Panc1 (cell line): Measurements from ENCODE around the gene CTRB1. TPM values are rescaled to one million over a fixed set of nuclear protein-coding genes. Genes with fewer than 3 reads are reported as not detected.

Experiments used
- ATAC-seq: fragments of 200-7000 bp; cut with Tn5 transposase; 2 replicates; pipeline ENCODE4 v1.9.1; 2020; ENCODE audit warnings: mild to moderate bottlenecking, moderate library complexity
- BruUV-seq: library from RNA; stranded (reverse); fragments of 400-500 nt; replicated peaks from 2 replicates; lab custom pipeline; 2021; lab: Mats Ljungman, UMichigan
- CTCF ChIA-PET: fragments of 300-600 bp; sonication (Branson Sonifier 250); formaldehyde crosslinking; loops from one replicate; lab custom pipeline; 2022; ENCODE audit warnings: antibody characterized with exemption; lab: Charles Lee
- POLR2A ChIA-PET: fragments of 300-600 bp; sonication (Branson Sonifier 250); formaldehyde crosslinking; loops from one replicate; lab custom pipeline; 2022; ENCODE audit warnings: antibody characterized with exemption; lab: Charles Lee
- DNase-seq: peaks from one replicate; pipeline ENCODE4 v3.0.0-alpha.2; 2010; ENCODE audit warnings: low read depth, low spot score
- H3K27ac ChIP-seq: 2 replicates; pipeline ENCODE4 v1.5.1; 2011; ENCODE audit warnings: mild to moderate bottlenecking, low read length, inconsistent platforms
- H3K27me3 ChIP-seq: fragments of 200-500 bp; sonication (Bioruptor generic); 2 replicates; pipeline ENCODE4 v1.6.0; 2014; ENCODE audit warnings: low read length, inconsistent platforms; ENCODE audit not compliant: control insufficient read depth, insufficient read depth
- H3K36me3 ChIP-seq: fragments of 200-500 bp; sonication (Bioruptor generic); 2 replicates; pipeline ENCODE4 v1.5.1; 2014; ENCODE audit warnings: inconsistent platforms, mild to moderate bottlenecking, low read length, moderate library complexity; ENCODE audit not compliant: control insufficient read depth, insufficient read depth
- H3K4me1 ChIP-seq: 2 replicates; pipeline ENCODE4 v1.5.1; 2011; ENCODE audit warnings: inconsistent platforms, mild to moderate bottlenecking, low read length, moderate library complexity; ENCODE audit not compliant: control insufficient read depth, insufficient read depth
- H3K4me3 ChIP-seq, 2 experiments: 2 replicates each; pipeline ENCODE4 v1.5.1; 2011 to 2012; ENCODE audit warnings: low read depth in 2 of 2, low read length in 2 of 2, mild to moderate bottlenecking in 2 of 2, inconsistent platforms in 1 of 2, moderate library complexity in 1 of 2
- H3K9me3 ChIP-seq: fragments of 200-500 bp; sonication (Bioruptor generic); 2 replicates; pipeline ENCODE4 v1.5.1; 2014; ENCODE audit warnings: low read depth, mild to moderate bottlenecking, inconsistent platforms, low read length, moderate library complexity; ENCODE audit not compliant: control insufficient read depth, insufficient read depth
- POLR2AphosphoS5 ChIP-seq: IDR thresholded peaks from 2 replicates; pipeline ENCODE4 v1.6.1; 2012; ENCODE audit warnings: mild to moderate bottlenecking, low read depth, low read length, moderate library complexity
- SIN3A ChIP-seq: IDR thresholded peaks from 2 replicates; pipeline ENCODE4 v1.6.1; 2012; ENCODE audit warnings: low read depth, mild to moderate bottlenecking, low read length, moderate library complexity, borderline replicate concordance; ENCODE audit not compliant: insufficient read depth
- TCF7L2 ChIP-seq: IDR thresholded peaks from 2 replicates; pipeline ENCODE4 v1.6.1; 2011; ENCODE audit warnings: mild to moderate bottlenecking, low read depth, low read length, inconsistent platforms
- in situ Hi-C: cut with HindIII; loops from 2 replicates; pipeline ENCODE4 v1.10.0; 2016; ENCODE audit warnings: low sequenced_read_pairs, low pct_unique_long_range_greater_than_20kb
- intact Hi-C: fragments of 100-400 bp; cut with micrococcal nuclease; formaldehyde crosslinking; loops from one replicate; pipeline ENCODE4 v1.10.0; 2022; ENCODE audit not compliant: unreplicated experiment
- total RNA-seq: library from RNA; stranded (reverse); gene quantifications from one replicate; pipeline ENCODE4 v1.2.1, GENCODE V29; 2021; ENCODE audit not compliant: unreplicated experiment
- TF ChIP-seq, protein P1 (sequence below), 2 experiments: IDR thresholded peaks; 2 replicates each; pipeline ENCODE4 v1.6.1; 2011 to 2012; ENCODE audit warnings: low read depth in 2 of 2, control low read depth in 1 of 2, low read length in 1 of 2, mild to moderate bottlenecking in 1 of 2, moderate library complexity in 1 of 2; ENCODE audit not compliant: insufficient read depth in 1 of 2
- TF ChIP-seq, protein P2 (sequence below): fragments of 450-650 bp; IDR thresholded peaks from 2 replicates; pipeline ENCODE4 v1.5.1; 2017; ENCODE audit warnings: mild to moderate bottlenecking

CTRB1 gene
- total RNA-seq, 1 experiment from 2014 or later, result 2.7 TPM

DNA sequence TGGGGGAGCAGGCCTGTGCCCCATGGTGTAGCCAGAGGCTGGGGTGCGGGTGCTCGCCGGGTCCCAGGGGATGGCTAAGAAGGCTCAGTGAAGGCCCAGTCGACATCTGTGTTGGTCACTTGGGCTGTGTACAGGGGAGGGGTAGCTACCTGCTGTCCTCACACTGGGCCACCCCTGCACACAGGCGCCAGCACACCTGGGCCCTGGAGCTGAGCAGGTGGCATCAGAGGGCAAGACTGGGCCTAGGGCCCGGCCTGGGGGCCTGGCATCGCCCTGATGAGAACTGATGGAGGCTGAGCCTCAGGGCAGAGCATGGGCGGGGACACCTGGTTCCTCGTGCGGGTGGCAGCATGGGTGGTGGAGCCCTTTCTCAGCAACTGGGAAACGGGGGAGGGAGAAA is 11.0 kb upstream of the CTRB1 start:
- ChIA-PET CTCF (no interaction called here), POLR2A (no interaction called here)
- Histone ChIP-seq H3K27ac (no peak overlapping the region), H3K9me3 (no peaks in the 10 kb centered on the region), H3K27me3 (no peaks in the 10 kb centered on the region), H3K36me3 (no peaks in the 10 kb centered on the region), H3K4me1 (no peaks in the 10 kb centered on the region), H3K4me3 (no peak overlapping the region)
- DNase-seq, result no peak
- no TSS peak for BruUV-seq
- intact Hi-C loops, result loop anchor here (2.0 kb wide), 1 partner anchor 17 kb away; no protein-coding TSS in a partner anchor
- TF ChIP-seq POLR2AphosphoS5 (no peak), TCF7L2 (no peak), SIN3A (no peak)
- TF ChIP-seq, protein P1, sequence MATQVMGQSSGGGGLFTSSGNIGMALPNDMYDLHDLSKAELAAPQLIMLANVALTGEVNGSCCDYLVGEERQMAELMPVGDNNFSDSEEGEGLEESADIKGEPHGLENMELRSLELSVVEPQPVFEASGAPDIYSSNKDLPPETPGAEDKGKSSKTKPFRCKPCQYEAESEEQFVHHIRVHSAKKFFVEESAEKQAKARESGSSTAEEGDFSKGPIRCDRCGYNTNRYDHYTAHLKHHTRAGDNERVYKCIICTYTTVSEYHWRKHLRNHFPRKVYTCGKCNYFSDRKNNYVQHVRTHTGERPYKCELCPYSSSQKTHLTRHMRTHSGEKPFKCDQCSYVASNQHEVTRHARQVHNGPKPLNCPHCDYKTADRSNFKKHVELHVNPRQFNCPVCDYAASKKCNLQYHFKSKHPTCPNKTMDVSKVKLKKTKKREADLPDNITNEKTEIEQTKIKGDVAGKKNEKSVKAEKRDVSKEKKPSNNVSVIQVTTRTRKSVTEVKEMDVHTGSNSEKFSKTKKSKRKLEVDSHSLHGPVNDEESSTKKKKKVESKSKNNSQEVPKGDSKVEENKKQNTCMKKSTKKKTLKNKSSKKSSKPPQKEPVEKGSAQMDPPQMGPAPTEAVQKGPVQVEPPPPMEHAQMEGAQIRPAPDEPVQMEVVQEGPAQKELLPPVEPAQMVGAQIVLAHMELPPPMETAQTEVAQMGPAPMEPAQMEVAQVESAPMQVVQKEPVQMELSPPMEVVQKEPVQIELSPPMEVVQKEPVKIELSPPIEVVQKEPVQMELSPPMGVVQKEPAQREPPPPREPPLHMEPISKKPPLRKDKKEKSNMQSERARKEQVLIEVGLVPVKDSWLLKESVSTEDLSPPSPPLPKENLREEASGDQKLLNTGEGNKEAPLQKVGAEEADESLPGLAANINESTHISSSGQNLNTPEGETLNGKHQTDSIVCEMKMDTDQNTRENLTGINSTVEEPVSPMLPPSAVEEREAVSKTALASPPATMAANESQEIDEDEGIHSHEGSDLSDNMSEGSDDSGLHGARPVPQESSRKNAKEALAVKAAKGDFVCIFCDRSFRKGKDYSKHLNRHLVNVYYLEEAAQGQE (IDR thresholded peaks at IDR 0.05; ENCODE audit: insufficient read depth in 1 of 2, low read depth in 2 of 2, low read length in 1 of 2), result no peak
- TF ChIP-seq, protein P2, sequence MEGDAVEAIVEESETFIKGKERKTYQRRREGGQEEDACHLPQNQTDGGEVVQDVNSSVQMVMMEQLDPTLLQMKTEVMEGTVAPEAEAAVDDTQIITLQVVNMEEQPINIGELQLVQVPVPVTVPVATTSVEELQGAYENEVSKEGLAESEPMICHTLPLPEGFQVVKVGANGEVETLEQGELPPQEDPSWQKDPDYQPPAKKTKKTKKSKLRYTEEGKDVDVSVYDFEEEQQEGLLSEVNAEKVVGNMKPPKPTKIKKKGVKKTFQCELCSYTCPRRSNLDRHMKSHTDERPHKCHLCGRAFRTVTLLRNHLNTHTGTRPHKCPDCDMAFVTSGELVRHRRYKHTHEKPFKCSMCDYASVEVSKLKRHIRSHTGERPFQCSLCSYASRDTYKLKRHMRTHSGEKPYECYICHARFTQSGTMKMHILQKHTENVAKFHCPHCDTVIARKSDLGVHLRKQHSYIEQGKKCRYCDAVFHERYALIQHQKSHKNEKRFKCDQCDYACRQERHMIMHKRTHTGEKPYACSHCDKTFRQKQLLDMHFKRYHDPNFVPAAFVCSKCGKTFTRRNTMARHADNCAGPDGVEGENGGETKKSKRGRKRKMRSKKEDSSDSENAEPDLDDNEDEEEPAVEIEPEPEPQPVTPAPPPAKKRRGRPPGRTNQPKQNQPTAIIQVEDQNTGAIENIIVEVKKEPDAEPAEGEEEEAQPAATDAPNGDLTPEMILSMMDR, result no peak
- in situ Hi-C loops, result no loop called here
- no peak for ATAC-seq

DNA sequence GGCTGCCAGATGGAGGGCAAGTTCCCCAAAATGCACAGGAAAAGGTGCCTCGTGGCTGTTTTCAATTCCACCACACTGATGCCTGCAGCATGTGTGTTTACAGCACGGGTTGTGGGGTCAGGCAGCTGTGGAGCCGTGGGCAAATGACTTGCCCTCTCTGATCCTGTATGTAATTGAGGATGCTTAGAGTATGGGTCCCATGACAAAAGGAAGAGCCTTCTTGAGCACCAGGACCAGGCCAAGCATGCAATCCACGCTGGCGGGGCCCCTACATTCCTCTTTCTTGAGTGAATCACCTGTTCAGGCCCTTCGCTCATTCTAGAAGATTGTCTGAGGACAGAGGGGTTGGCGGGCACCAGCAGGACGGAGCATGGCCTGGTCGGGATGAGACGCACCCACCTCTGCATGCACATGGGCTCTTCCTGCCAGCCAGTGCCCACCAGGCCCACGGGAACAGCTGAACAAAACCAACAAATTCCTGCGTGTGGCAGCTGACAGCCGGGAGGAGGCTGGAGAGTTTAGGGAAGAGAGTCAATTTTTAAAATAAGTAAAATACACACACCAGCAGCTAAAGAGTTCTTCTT is 10.5 kb upstream of the CTRB1 start:
- Histone ChIP-seq H3K4me3 (no peak overlapping the region), H3K27me3 (no peaks in the 10 kb centered on the region), H3K36me3 (no peaks in the 10 kb centered on the region), H3K27ac (no peak overlapping the region), H3K9me3 (no peaks in the 10 kb centered on the region), H3K4me1 (no peaks in the 10 kb centered on the region)
- no TSS peak for BruUV-seq
- ChIA-PET POLR2A (no interaction called here), CTCF (no interaction called here)
- intact Hi-C loops, result no loop called here
- in situ Hi-C loops, result no loop called here
- ATAC-seq (no peak), DNase-seq (no peak)
- TF ChIP-seq TCF7L2 (no peak), SIN3A (no peak)
- TF ChIP-seq, protein P2, result no peak
- TF ChIP-seq, protein P1 (IDR thresholded peaks at IDR 0.05; ENCODE audit: insufficient read depth in 1 of 2, low read depth in 2 of 2, low read length in 1 of 2), result no peak
